Endothelial cell of umbilical vein (primary cell): ENCODE data around the gene HIVEP3. TPM values are rescaled to one million over a fixed set of nuclear protein-coding genes. Genes with fewer than 3 reads are reported as not detected.

Experiments used
- BruUV-seq: library from RNA; stranded (reverse); fragments of 400-500 nt; replicated peaks from 2 replicates; lab custom pipeline; 2021; lab: Mats Ljungman, UMichigan
- CTCF ChIA-PET: fragments of 300-600, 350-600 bp; sonication (Branson Sonifier 250); formaldehyde crosslinking; loops from one replicate; lab custom pipeline; 2021; ENCODE audit warnings: antibody characterized with exemption, inconsistent platforms; lab: Charles Lee
- POLR2A ChIA-PET: fragments of 300-600, 350-600 bp; sonication (Branson Sonifier 250); formaldehyde crosslinking; loops from one replicate; lab custom pipeline; 2021; ENCODE audit warnings: antibody characterized with exemption, inconsistent platforms; lab: Charles Lee
- DNase-seq: peaks from one replicate; pipeline ENCODE4 v3.0.0-alpha.2; 2011; ENCODE audit warnings: low read depth, low spot score
- FAIRE-seq: peaks from 2 replicates; lab custom pipeline; 2011; peaks lifted over from hg19 to GRCh38; lab: Jason Lieb, UNC
- H2AFZ ChIP-seq: 2 replicates; pipeline ENCODE4 v1.6.0; 2012; ENCODE audit warnings: low read depth, low read length, control low read depth, inconsistent platforms
- H3K27ac ChIP-seq: 2 replicates; pipeline ENCODE4 v1.5.1; 2011; ENCODE audit warnings: low read depth, mild to moderate bottlenecking, control low read depth, low read length, moderate library complexity; ENCODE audit not compliant: insufficient read depth
- H3K27me3 ChIP-seq, 2 experiments: 2 replicates each; pipeline versions ENCODE4 v1.6.0 to v1.6.1; 2011; ENCODE audit warnings: low read length in 2 of 2, mixed read lengths in 1 of 2; ENCODE audit not compliant: control insufficient read depth in 2 of 2, insufficient read depth in 2 of 2
- H3K36me3 ChIP-seq, 2 experiments: 2 replicates in 1 of 2; 3 replicates in 1 of 2; pipeline ENCODE4 v1.5.1; 2011; ENCODE audit warnings: low read length in 2 of 2, mild to moderate bottlenecking in 1 of 2, moderate library complexity in 1 of 2; ENCODE audit not compliant: control insufficient read depth in 2 of 2, insufficient read depth in 2 of 2; ENCODE audit errors: extremely low read depth in 1 of 2
- H3K4me1 ChIP-seq: 3 replicates; pipeline ENCODE4 v1.5.1; 2011; ENCODE audit warnings: mild to moderate bottlenecking, low read length; ENCODE audit not compliant: control insufficient read depth, insufficient read depth; ENCODE audit errors: extremely low read depth
- H3K4me2 ChIP-seq: 2 replicates; pipeline ENCODE4 v1.6.1; 2011; ENCODE audit warnings: low read length, control low read depth, mixed read lengths; ENCODE audit not compliant: insufficient read depth
- H3K4me3 ChIP-seq, 3 experiments: fragments of 200-600 bp in 1 of 3; sonication (generic), shearing (Covaris generic) in 1 of 3; replicated peaks in 1 of 3; 2 replicates each; pipeline ENCODE4 v1.5.1; 2011 to 2016; ENCODE audit warnings: control low read depth in 3 of 3, low read length in 3 of 3, mild to moderate bottlenecking in 2 of 3, inconsistent platforms in 1 of 3, low read depth in 1 of 3, moderate library complexity in 1 of 3; ENCODE audit not compliant: insufficient read depth in 1 of 3
- H3K79me2 ChIP-seq: 2 replicates; pipeline ENCODE4 v1.6.0; 2012; ENCODE audit warnings: low read length, inconsistent platforms; ENCODE audit not compliant: control insufficient read depth, insufficient read depth
- H3K9ac ChIP-seq: replicated peaks from 2 replicates; pipeline ENCODE3; 2011; ENCODE audit warnings: low read length, control low read depth; ENCODE audit not compliant: insufficient read depth; ENCODE audit errors: extremely low read depth
- H3K9me1 ChIP-seq: replicated peaks from 3 replicates; pipeline ENCODE4 v1.6.0; 2011; ENCODE audit warnings: mild to moderate bottlenecking, low read length; ENCODE audit not compliant: control insufficient read depth, insufficient read depth; ENCODE audit errors: extremely low read depth
- H3K9me3 ChIP-seq: replicated peaks from 2 replicates; pipeline ENCODE4 v1.5.1; 2012; ENCODE audit warnings: low read length, inconsistent platforms; ENCODE audit not compliant: control insufficient read depth, insufficient read depth
- H4K20me1 ChIP-seq: replicated peaks from 2 replicates; pipeline ENCODE3; 2011; ENCODE audit warnings: mild to moderate bottlenecking, low read length; ENCODE audit not compliant: control insufficient read depth, insufficient read depth; ENCODE audit errors: extremely low read depth
- EZH2 ChIP-seq: IDR thresholded peaks from 2 replicates; pipeline ENCODE4 v1.6.1; 2012; ENCODE audit warnings: borderline replicate concordance, low read depth, mild to moderate bottlenecking, moderate library complexity, low read length, inconsistent platforms; ENCODE audit not compliant: severe bottlenecking
- FOS ChIP-seq: IDR thresholded peaks from 2 replicates; pipeline ENCODE4 v1.6.1; 2011; ENCODE audit warnings: mild to moderate bottlenecking, low read length, moderate library complexity, borderline replicate concordance; ENCODE audit not compliant: insufficient read depth
- GATA2 ChIP-seq: IDR thresholded peaks from 2 replicates; pipeline ENCODE4 v1.7.0; 2011; ENCODE audit warnings: low read depth, mild to moderate bottlenecking, moderate library complexity, mixed read lengths, low read length; ENCODE audit not compliant: insufficient read length, insufficient read depth
- JUN ChIP-seq: IDR thresholded peaks from 2 replicates; pipeline ENCODE4 v1.6.1; 2011; ENCODE audit warnings: borderline replicate concordance, low read depth; ENCODE audit not compliant: insufficient read length, insufficient read depth
- MYC ChIP-seq: IDR thresholded peaks from one replicate; pipeline ENCODE4 v1.6.1; 2011; ENCODE audit warnings: mild to moderate bottlenecking, low read depth, low read length
- POLR2A ChIP-seq: IDR thresholded peaks from 2 replicates; pipeline ENCODE4 v1.6.1; 2012; ENCODE audit warnings: low read depth, mild to moderate bottlenecking, control low read depth, low read length
- POLR2AphosphoS5 ChIP-seq: IDR thresholded peaks from 2 replicates; pipeline ENCODE4 v1.6.1; 2012; ENCODE audit warnings: low read depth, mild to moderate bottlenecking, control low read depth, low read length, moderate library complexity; ENCODE audit not compliant: insufficient read depth
- dilution Hi-C: fragments of 300-500 bp; cut with MboI; formaldehyde crosslinking; loops from one replicate; pipeline ENCODE4 v1.15.0; 2019; ENCODE audit warnings: low sequenced_read_pairs; ENCODE audit not compliant: extremely low pct_ligation_motif_present
- intact Hi-C: fragments of 100-400 bp; cut with micrococcal nuclease; formaldehyde crosslinking; loops from one replicate; pipeline ENCODE4 v1.10.0; 2022
- polyA plus RNA-seq, 4 experiments: library from polyadenylated mRNA; depleted of rRNA in 3 of 4; stranded (reverse) in 3 of 4; unstranded in 1 of 4; fragments of >200 nt; gene quantifications; 2 replicates each; pipeline versions ENCODE4 v1.2.1 to v1.2.3, GENCODE V29; 2011 to 2012; ENCODE audit warnings: missing spikeins in 1 of 4
- total RNA-seq: library from RNA; stranded (reverse); gene quantifications from 2 replicates; pipeline ENCODE4 v1.2.3, GENCODE V29; 2021
- TF ChIP-seq, protein P1 (sequence below): IDR thresholded peaks from 2 replicates; pipeline ENCODE4 v1.6.1; 2011; ENCODE audit not compliant: insufficient read depth, insufficient read length
- TF ChIP-seq, protein P2 (sequence below), 2 donors: IDR thresholded peaks; 1 replicate in 1 of 2; 2 replicates in 1 of 2; pipeline ENCODE4 v1.5.1; 2011; ENCODE audit warnings: low read length in 2 of 2, mild to moderate bottlenecking in 2 of 2, moderate library complexity in 2 of 2, control low read depth in 1 of 2, inconsistent platforms in 1 of 2, low read depth in 1 of 2; ENCODE audit not compliant: insufficient read depth in 1 of 2; ENCODE audit errors: extremely low read depth in 1 of 2

The HIVEP3 gene
- total and polyA plus RNA-seq, 2 donors (not counting 3 experiments of a cell fraction or from before 2014, with no cell fraction given), result 3.4 to 4.0 TPM

DNA sequence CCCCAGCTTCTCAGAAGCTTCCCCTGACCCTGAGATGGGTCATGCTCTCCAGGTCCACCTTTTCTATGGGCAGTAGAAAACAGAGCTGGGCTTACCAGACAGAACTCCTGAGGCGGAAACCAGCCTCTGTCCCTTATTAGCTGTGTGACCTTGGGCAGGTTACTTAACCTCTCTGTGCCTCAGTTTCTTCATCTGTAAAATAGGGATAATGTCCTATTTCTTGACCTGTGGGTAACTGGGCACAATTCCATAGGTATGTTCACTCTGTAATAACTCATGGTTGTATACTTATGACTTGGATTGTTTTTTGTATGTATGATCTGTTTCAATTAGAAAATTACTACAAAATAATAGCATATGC lies 377.1 kb downstream of the HIVEP3 start:
- H4K20me1 ChIP-seq, result no peaks in the 10 kb centered on the region
- no peak overlapping the region for H3K27ac ChIP-seq
- no peak overlapping the region for H3K9ac ChIP-seq
- peaks cover 5% of the 10 kb centered on the region for H3K4me1 ChIP-seq
- no peak overlapping the region for H2AFZ ChIP-seq
- no TSS peak for BruUV-seq
- no peaks in the 10 kb centered on the region for H3K79me2 ChIP-seq
- intact Hi-C loops (loop anchor here (2.0 kb wide), 1 partner anchor 25 kb away; no protein-coding TSS in a partner anchor), dilution Hi-C loops (no loop called here)
- FAIRE-seq, result no peak
- TF ChIP-seq POLR2A, result no peak
- TF ChIP-seq FOS, result no peak
- no peak for TF ChIP-seq JUN
- TF ChIP-seq, protein P1, sequence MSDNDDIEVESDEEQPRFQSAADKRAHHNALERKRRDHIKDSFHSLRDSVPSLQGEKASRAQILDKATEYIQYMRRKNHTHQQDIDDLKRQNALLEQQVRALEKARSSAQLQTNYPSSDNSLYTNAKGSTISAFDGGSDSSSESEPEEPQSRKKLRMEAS, result no peak
- TF ChIP-seq GATA2, result no peak
- TF ChIP-seq, protein P2, sequence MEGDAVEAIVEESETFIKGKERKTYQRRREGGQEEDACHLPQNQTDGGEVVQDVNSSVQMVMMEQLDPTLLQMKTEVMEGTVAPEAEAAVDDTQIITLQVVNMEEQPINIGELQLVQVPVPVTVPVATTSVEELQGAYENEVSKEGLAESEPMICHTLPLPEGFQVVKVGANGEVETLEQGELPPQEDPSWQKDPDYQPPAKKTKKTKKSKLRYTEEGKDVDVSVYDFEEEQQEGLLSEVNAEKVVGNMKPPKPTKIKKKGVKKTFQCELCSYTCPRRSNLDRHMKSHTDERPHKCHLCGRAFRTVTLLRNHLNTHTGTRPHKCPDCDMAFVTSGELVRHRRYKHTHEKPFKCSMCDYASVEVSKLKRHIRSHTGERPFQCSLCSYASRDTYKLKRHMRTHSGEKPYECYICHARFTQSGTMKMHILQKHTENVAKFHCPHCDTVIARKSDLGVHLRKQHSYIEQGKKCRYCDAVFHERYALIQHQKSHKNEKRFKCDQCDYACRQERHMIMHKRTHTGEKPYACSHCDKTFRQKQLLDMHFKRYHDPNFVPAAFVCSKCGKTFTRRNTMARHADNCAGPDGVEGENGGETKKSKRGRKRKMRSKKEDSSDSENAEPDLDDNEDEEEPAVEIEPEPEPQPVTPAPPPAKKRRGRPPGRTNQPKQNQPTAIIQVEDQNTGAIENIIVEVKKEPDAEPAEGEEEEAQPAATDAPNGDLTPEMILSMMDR (IDR thresholded peaks at IDR 0.05; ENCODE audit: extremely low read depth in 1 of 2, insufficient read depth in 1 of 2, low read depth in 1 of 2, low read length in 2 of 2), result no peak
- TF ChIP-seq EZH2, result no peak
- no peak for TF ChIP-seq POLR2AphosphoS5
- TF ChIP-seq MYC, result no peak
- CTCF ChIA-PET, result interaction anchor here (1.3 to 1.8 kb wide), 2 partner anchors 26 to 259 kb away, joined by 3 to 11 read pairs; no protein-coding TSS in a partner anchor
- H3K9me1 ChIP-seq, result no peaks in the 10 kb centered on the region
- H3K4me2 ChIP-seq, result no peak overlapping the region
- no peaks in the 10 kb centered on the region for H3K9me3 ChIP-seq
- no peaks in the 10 kb centered on the region for H3K36me3 ChIP-seq
- POLR2A ChIA-PET, result no interaction called here
- H3K27me3 ChIP-seq, result no peaks in the 10 kb centered on the region
- H3K4me3 ChIP-seq, result no peak overlapping the region
- no peak for DNase-seq
